ENCODE measurements around the gene STX11. TPM values are rescaled to one million over a fixed set of nuclear protein-coding genes. Genes with fewer than 3 reads are reported as not detected.
A peak's percentile ranks its signal among the peaks of the same experiment; 100 is the strongest.

The STX11 gene
- total and polyA plus RNA-seq, 12 donors = 0.50 to 22.2 (median 6.3) TPM

DNA sequence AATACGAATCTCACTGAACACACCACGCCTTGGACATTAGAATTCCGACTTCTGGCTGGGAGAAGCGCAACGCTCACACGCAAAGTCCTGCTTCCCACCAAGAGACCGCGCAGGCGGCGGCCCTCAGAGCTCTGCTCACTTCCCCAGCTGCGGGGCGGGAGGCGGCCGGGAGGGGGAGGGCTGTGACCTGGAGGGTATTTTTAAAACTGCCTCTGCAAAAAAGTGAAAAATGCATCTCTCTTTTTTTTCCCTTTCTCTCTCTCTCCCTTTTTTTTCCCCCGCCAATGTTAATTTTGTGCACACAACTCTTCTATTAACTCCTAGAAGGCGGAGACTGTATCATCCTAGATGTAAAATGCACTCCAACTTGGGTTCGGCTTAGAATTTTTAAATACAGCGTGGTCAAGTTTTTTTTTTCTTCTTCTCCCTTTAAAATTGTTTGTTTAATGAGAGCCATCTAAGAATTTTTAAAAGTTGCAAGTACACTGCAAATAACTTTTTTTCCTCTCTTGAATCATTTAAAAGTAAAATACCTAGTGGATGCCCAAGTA lies 66.4 kb downstream of the STX11 start:
- Histone ChIP-seq H3K4me3 (peak overlapping the region in 2 of 4 donors; percentile 43 to 58), H3K27ac (peak overlapping the region; percentile 91 to 98 (median 93)), H3K27me3 (no peaks in the 10 kb centered on the region), H3K36me3 (replicated peaks in 1 of 2) (no peaks in the 10 kb centered on the region), H3K9me3 (replicated peaks in 1 of 3) (no peaks in the 10 kb centered on the region), H3K4me1 (replicated peaks in 1 of 2) (peaks cover 5 to 17% of the 10 kb centered on the region in 2 donors)
- TF ChIP-seq, protein P1, sequence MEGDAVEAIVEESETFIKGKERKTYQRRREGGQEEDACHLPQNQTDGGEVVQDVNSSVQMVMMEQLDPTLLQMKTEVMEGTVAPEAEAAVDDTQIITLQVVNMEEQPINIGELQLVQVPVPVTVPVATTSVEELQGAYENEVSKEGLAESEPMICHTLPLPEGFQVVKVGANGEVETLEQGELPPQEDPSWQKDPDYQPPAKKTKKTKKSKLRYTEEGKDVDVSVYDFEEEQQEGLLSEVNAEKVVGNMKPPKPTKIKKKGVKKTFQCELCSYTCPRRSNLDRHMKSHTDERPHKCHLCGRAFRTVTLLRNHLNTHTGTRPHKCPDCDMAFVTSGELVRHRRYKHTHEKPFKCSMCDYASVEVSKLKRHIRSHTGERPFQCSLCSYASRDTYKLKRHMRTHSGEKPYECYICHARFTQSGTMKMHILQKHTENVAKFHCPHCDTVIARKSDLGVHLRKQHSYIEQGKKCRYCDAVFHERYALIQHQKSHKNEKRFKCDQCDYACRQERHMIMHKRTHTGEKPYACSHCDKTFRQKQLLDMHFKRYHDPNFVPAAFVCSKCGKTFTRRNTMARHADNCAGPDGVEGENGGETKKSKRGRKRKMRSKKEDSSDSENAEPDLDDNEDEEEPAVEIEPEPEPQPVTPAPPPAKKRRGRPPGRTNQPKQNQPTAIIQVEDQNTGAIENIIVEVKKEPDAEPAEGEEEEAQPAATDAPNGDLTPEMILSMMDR (IDR thresholded peaks at IDR 0.05) = peak in 1 of 6 experiments; percentile 10
- TF ChIP-seq POLR2A (IDR thresholded peaks at IDR 0.05) = no peak
- 3 to 4% (median 4%) methylated on average over 18 of the region's 18 CpGs for WGBS, 4 donors
- intact Hi-C loops (cut with DNase I) = loop anchor here (5.0 to 10.0 kb wide), 5 partner anchors 62 to 268 kb away; partner anchors contain the start of genes SF3B5 (in 1 of the 2), STX11 (in 1 of the 2) and UTRN (in 1 of the 2)
- DNase-seq = no peak

DNA sequence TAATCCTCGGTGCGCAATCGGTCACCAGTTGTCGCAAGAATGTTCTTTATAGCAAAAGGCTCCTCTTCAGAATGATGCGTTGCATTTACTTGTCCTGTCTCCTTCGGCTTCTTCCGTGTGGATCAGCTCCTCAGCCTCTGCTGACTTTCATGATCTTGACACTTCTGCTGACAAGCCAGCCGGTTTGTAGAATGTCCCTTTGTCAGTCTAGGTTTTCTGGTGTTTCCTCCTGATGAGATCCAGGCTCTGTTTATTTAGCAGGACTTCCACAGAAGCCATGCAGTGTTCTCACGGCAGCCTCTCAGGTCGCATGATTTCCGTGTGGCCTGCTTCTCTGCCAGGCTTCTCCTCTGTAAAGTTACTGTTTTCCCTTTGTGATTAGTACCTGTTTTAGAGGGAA lies 66.9 kb downstream of the STX11 start:
- H3K36me3 ChIP-seq (replicated peaks in 1 of 2) = no peaks in the 10 kb centered on the region
- TF ChIP-seq, protein P1 (IDR thresholded peaks at IDR 0.05) = no peak
- no peak for TF ChIP-seq POLR2A (IDR thresholded peaks at IDR 0.05)
- H3K27me3 ChIP-seq = no peaks in the 10 kb centered on the region
- H3K27ac ChIP-seq = peak overlapping the region in 1 of 5 donors; percentile 98
- DNase-seq = no peak
- peaks cover 5 to 17% of the 10 kb centered on the region in 2 donors for H3K4me1 ChIP-seq (replicated peaks in 1 of 2)
- no peaks in the 10 kb centered on the region for H3K9me3 ChIP-seq (replicated peaks in 1 of 3)
- intact Hi-C loops (cut with DNase I) = loop anchor here (5.0 to 10.0 kb wide), 5 partner anchors 62 to 268 kb away; partner anchors contain the start of genes SF3B5 (in 1 of the 2), STX11 (in 1 of the 2) and UTRN (in 1 of the 2)
- 62 to 72% (median 67%) methylated on average over 11 of the region's 11 CpGs for WGBS, 4 donors
- peak overlapping the region in 1 of 4 donors; percentile 58 for H3K4me3 ChIP-seq

DNA sequence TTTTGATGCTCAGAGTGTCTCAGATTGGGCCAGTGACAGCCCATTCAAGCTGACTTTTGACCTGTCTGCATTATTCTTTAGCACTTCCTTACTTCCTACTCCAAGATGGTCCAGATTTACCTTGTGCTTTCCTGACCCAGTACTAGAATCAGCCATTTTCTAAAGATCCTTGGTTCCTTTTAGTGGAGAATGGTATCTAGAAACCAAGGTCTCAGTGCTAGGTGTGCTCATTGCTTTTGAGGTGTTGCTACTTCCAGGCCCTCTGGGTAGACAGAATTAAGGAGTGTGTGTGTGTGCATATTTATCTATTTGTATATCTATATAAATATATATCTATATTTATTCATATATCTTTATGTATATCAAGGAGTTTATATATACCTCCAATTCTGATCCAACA lies 67.5 kb downstream of the STX11 start:
- no peaks in the 10 kb centered on the region for H3K36me3 ChIP-seq (replicated peaks in 1 of 2)
- H3K27ac ChIP-seq = no peak overlapping the region
- peaks cover 5 to 17% of the 10 kb centered on the region in 2 donors for H3K4me1 ChIP-seq (replicated peaks in 1 of 2)
- DNase-seq = no peak
- no peaks in the 10 kb centered on the region for H3K9me3 ChIP-seq (replicated peaks in 1 of 3)
- no peaks in the 10 kb centered on the region for H3K27me3 ChIP-seq
- no peak overlapping the region for H3K4me3 ChIP-seq
- TF ChIP-seq POLR2A (IDR thresholded peaks at IDR 0.05) = no peak
- TF ChIP-seq, protein P1 (IDR thresholded peaks at IDR 0.05) = no peak
- intact Hi-C loops (cut with DNase I) = loop anchor here (5.0 to 10.0 kb wide), 5 partner anchors 63 to 267 kb away; partner anchors contain the start of genes SF3B5 (in 1 of the 2), STX11 (in 1 of the 2) and UTRN (in 1 of the 2)

DNA sequence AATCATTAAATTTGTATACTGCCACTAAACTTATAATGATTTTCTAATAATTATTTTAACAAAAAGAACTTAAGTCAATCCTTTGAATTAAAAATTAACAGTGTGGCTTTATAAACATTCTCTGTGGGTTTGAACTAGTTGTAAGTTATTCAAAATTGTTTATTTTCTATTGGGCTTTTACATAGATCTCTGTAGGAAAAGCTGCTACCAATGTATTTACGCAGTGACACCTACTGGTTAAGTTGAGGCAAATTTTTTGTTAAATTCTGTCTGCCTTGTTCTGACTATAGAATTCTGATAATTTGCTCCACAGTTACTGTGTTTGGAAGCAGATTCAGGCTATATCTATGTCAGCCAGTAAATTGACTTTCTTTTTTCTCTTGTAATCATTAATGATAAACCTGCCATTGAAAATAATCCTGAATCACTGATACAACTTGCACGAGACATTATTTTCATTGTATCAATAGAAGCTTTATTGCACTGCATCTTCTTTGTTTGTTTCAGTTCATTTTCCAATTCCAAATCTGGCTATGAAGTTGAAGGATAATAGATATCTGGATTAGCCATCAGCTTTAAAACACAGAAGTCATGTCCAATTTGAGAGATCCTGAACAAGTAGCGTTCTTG lies 68.9 kb downstream of the STX11 start:
- intact Hi-C loops (cut with DNase I) = loop anchor here (5.0 to 10.0 kb wide), 5 partner anchors 64 to 266 kb away; partner anchors contain the start of genes SF3B5 (in 1 of the 2), STX11 (in 1 of the 2) and UTRN (in 1 of the 2)
- no peak overlapping the region for H3K4me3 ChIP-seq
- H3K36me3 ChIP-seq (replicated peaks in 1 of 2) = no peaks in the 10 kb centered on the region
- WGBS, 4 donors = 63 to 71% (median 68%) methylated on average over 3 of the region's 3 CpGs
- no peaks in the 10 kb centered on the region for H3K9me3 ChIP-seq (replicated peaks in 1 of 3)
- no peaks in the 10 kb centered on the region for H3K27me3 ChIP-seq
- H3K4me1 ChIP-seq (replicated peaks in 1 of 2) = peaks cover 5 to 17% of the 10 kb centered on the region in 2 donors
- H3K27ac ChIP-seq = no peak overlapping the region
- DNase-seq = no peak
- no peak for TF ChIP-seq POLR2A (IDR thresholded peaks at IDR 0.05)
- TF ChIP-seq, protein P1 (IDR thresholded peaks at IDR 0.05) = peak; percentile 42 to 63 (median 56)

Measured in adrenal gland (tissue), 12 donors.